Esophagus muscularis mucosa (tissue), 3 donors: ENCODE data around the gene DNAH11.

Experiments used
- POLR2A ChIP-seq: fragments of 450-650 bp; IDR thresholded peaks from one replicate; pipeline ENCODE4 v1.6.1; 2017; ENCODE audit warnings: antibody characterized with exemption, moderate library complexity, mild to moderate bottlenecking, low read depth
- POLR2AphosphoS5 ChIP-seq, 2 donors: sonication (generic); formaldehyde crosslinking; IDR thresholded peaks; one replicate each; pipeline ENCODE4 v1.6.1; 2017; ENCODE audit warnings: antibody characterized with exemption in 2 of 2
- TF ChIP-seq, protein P1 (sequence below), 3 experiments: fragments of 200-600 bp in 2 of 3; fragments of 450-650 bp in 1 of 3; sonication (generic) in 2 of 3; IDR thresholded peaks; one replicate each; pipeline ENCODE4 v1.5.1; 2017 to 2019; ENCODE audit warnings: antibody characterized with exemption in 3 of 3, mild to moderate bottlenecking in 2 of 3, moderate library complexity in 1 of 3

DNA sequence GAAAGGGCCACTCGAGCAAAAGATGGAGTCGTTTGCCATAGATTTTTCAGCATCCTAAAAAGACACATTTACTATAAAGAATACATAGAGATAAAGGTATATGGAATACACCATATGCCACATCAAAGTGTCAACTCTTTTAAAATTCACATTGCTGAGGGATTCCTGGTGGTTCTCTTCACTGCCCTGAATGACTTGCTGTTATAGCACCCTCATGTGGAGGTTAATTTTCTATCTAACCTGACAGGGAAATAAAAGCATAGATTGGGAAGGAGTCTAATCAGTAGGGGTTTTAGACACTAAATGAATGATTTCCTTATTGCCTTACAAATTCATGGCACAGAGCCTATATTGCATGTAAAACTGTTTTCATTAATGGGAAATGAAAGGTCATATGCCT lies 25.9 kb downstream of the DNAH11 start:
- TF ChIP-seq, protein P1, sequence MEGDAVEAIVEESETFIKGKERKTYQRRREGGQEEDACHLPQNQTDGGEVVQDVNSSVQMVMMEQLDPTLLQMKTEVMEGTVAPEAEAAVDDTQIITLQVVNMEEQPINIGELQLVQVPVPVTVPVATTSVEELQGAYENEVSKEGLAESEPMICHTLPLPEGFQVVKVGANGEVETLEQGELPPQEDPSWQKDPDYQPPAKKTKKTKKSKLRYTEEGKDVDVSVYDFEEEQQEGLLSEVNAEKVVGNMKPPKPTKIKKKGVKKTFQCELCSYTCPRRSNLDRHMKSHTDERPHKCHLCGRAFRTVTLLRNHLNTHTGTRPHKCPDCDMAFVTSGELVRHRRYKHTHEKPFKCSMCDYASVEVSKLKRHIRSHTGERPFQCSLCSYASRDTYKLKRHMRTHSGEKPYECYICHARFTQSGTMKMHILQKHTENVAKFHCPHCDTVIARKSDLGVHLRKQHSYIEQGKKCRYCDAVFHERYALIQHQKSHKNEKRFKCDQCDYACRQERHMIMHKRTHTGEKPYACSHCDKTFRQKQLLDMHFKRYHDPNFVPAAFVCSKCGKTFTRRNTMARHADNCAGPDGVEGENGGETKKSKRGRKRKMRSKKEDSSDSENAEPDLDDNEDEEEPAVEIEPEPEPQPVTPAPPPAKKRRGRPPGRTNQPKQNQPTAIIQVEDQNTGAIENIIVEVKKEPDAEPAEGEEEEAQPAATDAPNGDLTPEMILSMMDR (IDR thresholded peaks at IDR 0.05): peak in 1 of 3 experiments; percentile 11
- no peak for TF ChIP-seq POLR2A
- TF ChIP-seq POLR2AphosphoS5 (IDR thresholded peaks at IDR 0.05): no peak
